Karpas-422 (cell line): ENCODE measurements around the gene NRARP. TPM values are rescaled to one million over a fixed set of nuclear protein-coding genes. Genes with fewer than 3 reads are reported as not detected.

Experiments
- DNase-seq: peaks from one replicate; pipeline ENCODE4 v3.0.0-alpha.2; 2015
- H2AFZ ChIP-seq: fragments of 200-600 bp; sonication (generic); 2 replicates; pipeline ENCODE4 v1.6.1; 2014; ENCODE audit warnings: antibody characterized with exemption, low read length, mixed read lengths
- H3K27ac ChIP-seq: fragments of 200-600 bp; sonication (generic); 2 replicates; pipeline ENCODE4 v1.5.1; 2014; ENCODE audit warnings: mild to moderate bottlenecking, low read length, moderate library complexity
- H3K27me3 ChIP-seq: fragments of 200-600 bp; sonication (generic); 2 replicates; pipeline ENCODE4 v1.6.1; 2014; ENCODE audit warnings: low read length, mixed read lengths
- H3K36me3 ChIP-seq: fragments of 200-600 bp; sonication (generic); 2 replicates; pipeline ENCODE4 v1.6.1; 2014; ENCODE audit warnings: low read length, mixed read lengths; ENCODE audit not compliant: insufficient read depth
- H3K4me1 ChIP-seq: fragments of 200-600 bp; sonication (generic); 2 replicates; pipeline ENCODE4 v1.6.1; 2014; ENCODE audit warnings: mild to moderate bottlenecking, low read length, mixed read lengths
- H3K4me2 ChIP-seq: fragments of 200-600 bp; sonication (generic); 2 replicates; pipeline ENCODE4 v1.6.1; 2014; ENCODE audit warnings: low read length, low read depth, mild to moderate bottlenecking; ENCODE audit not compliant: poor library complexity, severe bottlenecking
- H3K4me3 ChIP-seq: fragments of 200-600 bp; sonication (generic); 2 replicates; pipeline ENCODE4 v1.5.1; 2014; ENCODE audit warnings: mild to moderate bottlenecking, antibody characterized with exemption, low read length, mixed read lengths
- H3K79me2 ChIP-seq: fragments of 200-600 bp; sonication (generic); 2 replicates; pipeline ENCODE4 v1.6.1; 2014; ENCODE audit warnings: mild to moderate bottlenecking, low read length, mixed read lengths
- H3K9ac ChIP-seq: fragments of 200-600 bp; sonication (generic); 2 replicates; pipeline ENCODE4 v1.6.0; 2014; ENCODE audit warnings: low read length
- H3K9me2 ChIP-seq: fragments of 200-600 bp; sonication (generic), shearing (Covaris generic); replicated peaks from 2 replicates; pipeline ENCODE4 v1.6.0; 2014; ENCODE audit warnings: mild to moderate bottlenecking, low read length, moderate library complexity; ENCODE audit not compliant: insufficient read depth
- H3K9me3 ChIP-seq: fragments of 300-700, 200-600 bp; sonication (generic); 2 replicates; pipeline ENCODE4 v1.6.1; 2014; ENCODE audit warnings: low read length, mixed read lengths
- H4K20me1 ChIP-seq: fragments of 200-600 bp; sonication (generic); 2 replicates; pipeline ENCODE4 v1.6.1; 2014; ENCODE audit warnings: mild to moderate bottlenecking, antibody characterized with exemption, low read length, low read depth; ENCODE audit not compliant: insufficient read depth
- total RNA-seq: library from RNA; depleted of rRNA; stranded (reverse); fragments of >200 nt; shearing (Covaris generic); gene quantifications from 2 replicates; pipeline ENCODE4 v1.2.3, GENCODE V29; 2014; ENCODE audit warnings: low replicate concordance

The NRARP gene
- total RNA-seq, 1 experiment from 2014 or later = 1.4 TPM

DNA sequence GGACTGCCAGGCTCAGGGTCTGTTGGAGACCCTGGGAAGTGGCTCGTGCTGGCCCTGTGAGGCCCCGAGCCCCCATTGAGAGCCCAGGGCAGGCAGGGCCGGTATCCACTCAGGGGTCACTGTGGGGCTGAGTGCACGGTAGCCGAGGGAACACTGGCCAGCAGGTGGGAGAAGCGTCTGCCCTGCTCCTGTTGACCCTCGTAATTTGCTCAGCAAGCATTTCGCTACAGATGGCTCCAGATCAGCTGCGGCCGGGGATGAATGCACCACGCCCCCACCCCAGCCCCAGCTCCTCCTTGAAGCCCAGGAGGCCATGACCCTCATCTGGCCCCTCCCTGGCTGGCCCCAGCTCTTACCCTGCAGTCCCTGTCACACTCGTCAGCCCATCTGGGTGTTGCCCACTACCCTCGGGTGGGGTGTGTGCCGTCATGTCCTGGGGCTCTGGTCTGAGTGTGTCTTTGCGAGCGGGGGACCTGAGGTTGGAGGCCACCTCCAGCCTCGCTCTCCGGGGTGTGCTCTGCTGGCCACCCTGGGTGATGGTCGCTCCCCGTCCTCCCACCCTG is 6.1 kb upstream of the NRARP start:
- Histone ChIP-seq H3K9ac (no peak overlapping the region), H3K4me3 (no peak overlapping the region), H3K27me3 (no peaks in the 10 kb centered on the region), H2AFZ (no peak overlapping the region), H3K9me2 (no peaks in the 10 kb centered on the region), H3K36me3 (no peaks in the 10 kb centered on the region), H3K27ac (no peak overlapping the region), H3K79me2 (no peaks in the 10 kb centered on the region), H3K4me2 (no peak overlapping the region), H4K20me1 (no peaks in the 10 kb centered on the region), H3K9me3 (no peaks in the 10 kb centered on the region), H3K4me1 (peaks cover 14% of the 10 kb centered on the region)
- DNase-seq = no peak

DNA sequence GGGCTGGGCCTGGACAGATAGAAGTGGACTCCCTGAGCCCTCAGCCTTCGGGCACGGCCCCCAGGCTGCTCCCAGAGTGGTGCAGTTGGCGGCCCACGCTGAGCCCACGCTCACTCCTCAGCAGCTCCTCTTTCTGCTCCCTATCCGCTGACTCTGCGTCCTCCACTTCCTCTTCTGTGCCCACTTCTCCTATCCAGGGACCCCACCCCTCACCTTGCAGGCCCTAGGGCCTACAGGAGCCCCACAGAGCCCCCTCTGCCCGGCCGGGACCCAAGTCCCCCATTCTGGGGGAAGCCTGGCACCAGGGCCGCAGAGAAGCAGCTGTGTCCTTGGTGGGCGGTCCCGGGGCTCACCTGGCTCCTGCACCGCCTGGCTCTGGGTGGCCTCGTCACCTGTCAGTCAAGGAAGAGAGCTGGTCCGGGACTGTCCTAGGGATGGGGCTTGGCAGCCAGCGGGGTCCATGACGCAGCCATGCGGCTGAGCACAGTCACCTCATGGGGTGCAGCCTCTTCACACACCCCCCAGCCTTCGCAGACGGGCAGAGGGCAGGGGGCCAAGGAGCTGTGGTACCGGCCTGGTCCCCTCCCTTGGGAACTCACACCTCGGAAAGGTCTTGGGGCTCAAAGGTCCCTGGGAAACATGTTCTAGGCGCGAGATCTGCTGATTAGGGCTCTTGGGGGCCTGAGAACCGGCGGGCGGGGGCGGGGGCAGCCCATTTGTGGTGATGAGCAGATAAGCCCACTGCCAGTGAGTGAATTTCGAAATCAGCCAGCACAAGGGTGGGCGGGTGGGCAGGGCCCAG is 5.4 kb upstream of the NRARP start:
- Histone ChIP-seq H3K9me3 (no peaks in the 10 kb centered on the region), H3K4me1 (peaks cover 18% of the 10 kb centered on the region), H3K79me2 (no peaks in the 10 kb centered on the region), H3K27ac (no peak overlapping the region), H3K9ac (no peak overlapping the region), H3K9me2 (no peaks in the 10 kb centered on the region), H2AFZ (no peak overlapping the region), H3K36me3 (no peaks in the 10 kb centered on the region), H3K27me3 (no peaks in the 10 kb centered on the region), H4K20me1 (no peaks in the 10 kb centered on the region), H3K4me2 (no peak overlapping the region), H3K4me3 (no peak overlapping the region)
- peak; percentile 56 for DNase-seq

DNA sequence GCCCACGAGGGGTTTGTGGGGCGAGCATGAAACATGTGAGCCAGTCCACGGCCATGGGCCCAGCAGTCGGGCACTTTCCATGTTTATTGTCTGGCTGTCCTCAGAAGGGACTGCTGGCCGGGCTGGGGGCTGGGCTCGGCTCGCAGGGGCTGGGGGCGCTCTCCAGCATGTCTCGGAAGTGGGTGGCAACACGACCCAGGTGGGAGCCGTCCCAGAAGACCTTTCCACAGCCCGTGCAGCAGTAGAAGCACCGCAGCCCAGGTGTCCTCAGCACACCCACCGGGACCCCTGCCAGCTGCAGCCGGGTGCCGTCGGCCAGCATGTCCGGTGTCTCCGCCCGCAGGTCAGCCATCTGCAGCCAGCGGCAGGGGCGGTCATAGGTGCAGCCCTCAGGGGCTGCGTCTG is 4.8 kb upstream of the NRARP start:
- H3K9ac ChIP-seq = no peak overlapping the region
- no peaks in the 10 kb centered on the region for H3K9me3 ChIP-seq
- no peaks in the 10 kb centered on the region for H4K20me1 ChIP-seq
- no peaks in the 10 kb centered on the region for H3K9me2 ChIP-seq
- H3K4me1 ChIP-seq = peaks cover 18% of the 10 kb centered on the region
- H3K4me2 ChIP-seq = no peak overlapping the region
- H2AFZ ChIP-seq = no peak overlapping the region
- no peaks in the 10 kb centered on the region for H3K27me3 ChIP-seq
- no peak overlapping the region for H3K27ac ChIP-seq
- H3K4me3 ChIP-seq = no peak overlapping the region
- H3K79me2 ChIP-seq = no peaks in the 10 kb centered on the region
- DNase-seq = no peak
- H3K36me3 ChIP-seq = no peaks in the 10 kb centered on the region

- H3K36me3 ChIP-seq = no peaks in the 10 kb centered on the region
- H3K27me3 ChIP-seq = no peaks in the 10 kb centered on the region
- DNase-seq = no peak
- no peaks in the 10 kb centered on the region for H4K20me1 ChIP-seq
- H3K4me2 ChIP-seq = no peak overlapping the region
- no peaks in the 10 kb centered on the region for H3K79me2 ChIP-seq
- H2AFZ ChIP-seq = peak overlapping the region; percentile 36; the same call in 1 of the 2 replicates
- no peak overlapping the region for H3K9ac ChIP-seq
- H3K9me2 ChIP-seq = no peaks in the 10 kb centered on the region
- H3K27ac ChIP-seq = no peak overlapping the region
- H3K4me3 ChIP-seq = no peak overlapping the region
- peaks cover 18% of the 10 kb centered on the region for H3K4me1 ChIP-seq
- H3K9me3 ChIP-seq = no peaks in the 10 kb centered on the region
Observed at GRCh38 chr9:137306066-137306849, 4.2 kb upstream of the NRARP start.

- H2AFZ ChIP-seq = peak overlapping the region; percentile 36; the same call in 1 of the 2 replicates
- no peak overlapping the region for H3K9ac ChIP-seq
- no peaks in the 10 kb centered on the region for H4K20me1 ChIP-seq
- H3K36me3 ChIP-seq = no peaks in the 10 kb centered on the region
- H3K4me3 ChIP-seq = no peak overlapping the region
- no peak for DNase-seq
- H3K4me1 ChIP-seq = peaks cover 15% of the 10 kb centered on the region
- H3K79me2 ChIP-seq = no peaks in the 10 kb centered on the region
- no peak overlapping the region for H3K4me2 ChIP-seq
- H3K9me2 ChIP-seq = no peaks in the 10 kb centered on the region
- H3K27ac ChIP-seq = no peak overlapping the region
- H3K27me3 ChIP-seq = no peaks in the 10 kb centered on the region
- H3K9me3 ChIP-seq = no peaks in the 10 kb centered on the region
Observed at GRCh38 chr9:137305798-137306065, 3.7 kb upstream of the NRARP start.

- no peaks in the 10 kb centered on the region for H3K27me3 ChIP-seq
- DNase-seq = peak; percentile 82
- no peak overlapping the region for H3K27ac ChIP-seq
- H4K20me1 ChIP-seq = no peaks in the 10 kb centered on the region
- no peak overlapping the region for H3K4me3 ChIP-seq
- no peaks in the 10 kb centered on the region for H3K9me2 ChIP-seq
- no peaks in the 10 kb centered on the region for H3K79me2 ChIP-seq
- H2AFZ ChIP-seq = no peak overlapping the region
- no peaks in the 10 kb centered on the region for H3K36me3 ChIP-seq
- no peak overlapping the region for H3K4me2 ChIP-seq
- H3K9ac ChIP-seq = no peak overlapping the region
- H3K9me3 ChIP-seq = no peaks in the 10 kb centered on the region
- H3K4me1 ChIP-seq = peaks cover 11% of the 10 kb centered on the region
Observed at GRCh38 chr9:137305060-137305797, 3.2 kb upstream of the NRARP start.

DNA sequence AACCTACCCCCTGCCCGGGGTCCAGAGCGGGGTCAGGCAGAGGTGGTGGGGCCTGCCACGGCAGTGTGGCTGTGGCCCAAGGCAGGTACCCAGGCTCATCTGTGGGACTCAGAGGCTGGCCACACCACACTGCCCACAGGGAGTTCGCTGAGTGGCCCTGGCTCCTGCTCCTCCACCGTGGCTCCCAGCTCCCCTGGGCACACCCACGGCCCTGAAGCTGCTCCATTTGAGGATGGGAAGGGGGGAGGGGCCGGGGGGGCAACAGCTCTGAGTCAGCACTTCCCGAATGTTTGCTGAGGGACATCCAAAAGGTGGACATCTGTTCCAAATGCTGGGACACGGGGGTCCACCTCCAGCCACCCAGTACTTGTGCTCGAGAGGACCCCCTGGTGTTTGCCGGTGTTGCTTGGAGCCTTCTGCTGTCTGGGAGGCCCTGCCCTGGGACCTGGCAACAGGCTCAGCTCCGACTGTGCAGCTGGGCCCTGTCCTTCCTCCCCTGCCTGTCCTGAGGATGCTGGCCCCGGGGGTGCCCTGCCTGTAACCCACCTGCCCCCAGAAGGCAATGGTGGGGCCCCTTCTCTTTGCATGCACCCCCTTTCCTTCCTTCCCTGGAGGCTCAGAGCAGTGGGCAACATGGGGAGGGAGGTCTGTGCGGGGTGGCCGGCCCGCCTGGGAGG is 2.5 kb upstream of the NRARP start:
- H3K9me3 ChIP-seq = no peaks in the 10 kb centered on the region
- no peak overlapping the region for H3K27ac ChIP-seq
- H3K4me1 ChIP-seq = peaks cover 16% of the 10 kb centered on the region
- H3K9ac ChIP-seq = no peak overlapping the region
- H2AFZ ChIP-seq = no peak overlapping the region
- H4K20me1 ChIP-seq = no peaks in the 10 kb centered on the region
- H3K36me3 ChIP-seq = no peaks in the 10 kb centered on the region
- H3K9me2 ChIP-seq = no peaks in the 10 kb centered on the region
- no peaks in the 10 kb centered on the region for H3K79me2 ChIP-seq
- no peaks in the 10 kb centered on the region for H3K27me3 ChIP-seq
- no peak overlapping the region for H3K4me3 ChIP-seq
- no peak overlapping the region for H3K4me2 ChIP-seq
- DNase-seq = no peak
